ENCODE results near the gene KIAA0319L. TPM values are rescaled to one million over a fixed set of nuclear protein-coding genes. Genes with fewer than 3 reads are reported as not detected.

KIAA0319L gene
- total RNA-seq, 4 donors from 2014 or later, result 26.3 to 44.8 (median 38.9) TPM

- H3K27ac ChIP-seq, result no peak overlapping the region
- WGBS, 2 donors (ENCODE audit: low coverage in 1 of 2), result 85% methylated on average over 2 of the region's 2 CpGs
- H3K4me3 ChIP-seq, result no peak overlapping the region
- H3K4me1 ChIP-seq, result no peaks in the 10 kb centered on the region
- H3K9me3 ChIP-seq, result no peaks in the 10 kb centered on the region
- no peaks in the 10 kb centered on the region for H3K27me3 ChIP-seq
- ATAC-seq, result no peak
- TF ChIP-seq POLR2AphosphoS5 (IDR thresholded peaks at IDR 0.05), result no peak
- TF ChIP-seq, protein P1, sequence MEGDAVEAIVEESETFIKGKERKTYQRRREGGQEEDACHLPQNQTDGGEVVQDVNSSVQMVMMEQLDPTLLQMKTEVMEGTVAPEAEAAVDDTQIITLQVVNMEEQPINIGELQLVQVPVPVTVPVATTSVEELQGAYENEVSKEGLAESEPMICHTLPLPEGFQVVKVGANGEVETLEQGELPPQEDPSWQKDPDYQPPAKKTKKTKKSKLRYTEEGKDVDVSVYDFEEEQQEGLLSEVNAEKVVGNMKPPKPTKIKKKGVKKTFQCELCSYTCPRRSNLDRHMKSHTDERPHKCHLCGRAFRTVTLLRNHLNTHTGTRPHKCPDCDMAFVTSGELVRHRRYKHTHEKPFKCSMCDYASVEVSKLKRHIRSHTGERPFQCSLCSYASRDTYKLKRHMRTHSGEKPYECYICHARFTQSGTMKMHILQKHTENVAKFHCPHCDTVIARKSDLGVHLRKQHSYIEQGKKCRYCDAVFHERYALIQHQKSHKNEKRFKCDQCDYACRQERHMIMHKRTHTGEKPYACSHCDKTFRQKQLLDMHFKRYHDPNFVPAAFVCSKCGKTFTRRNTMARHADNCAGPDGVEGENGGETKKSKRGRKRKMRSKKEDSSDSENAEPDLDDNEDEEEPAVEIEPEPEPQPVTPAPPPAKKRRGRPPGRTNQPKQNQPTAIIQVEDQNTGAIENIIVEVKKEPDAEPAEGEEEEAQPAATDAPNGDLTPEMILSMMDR (IDR thresholded peaks at IDR 0.05), result no peak
- no peak for TF ChIP-seq EP300 (IDR thresholded peaks at IDR 0.05)
- TF ChIP-seq POLR2A (IDR thresholded peaks at IDR 0.05), result no peak
- H3K36me3 ChIP-seq, result no peaks in the 10 kb centered on the region
Observed at GRCh38 chr1:35524106-35524505, 33.1 kb downstream of the KIAA0319L start.

GRCh38 chr1:35519432-35519831 is 37.8 kb downstream of the KIAA0319L start:
- Histone ChIP-seq H3K27me3 (no peaks in the 10 kb centered on the region), H3K4me1 (no peaks in the 10 kb centered on the region), H3K4me3 (no peak overlapping the region), H3K9me3 (peaks cover 0 to 20% (median 0%) of the 10 kb centered on the region in 3 donors), H3K27ac (no peak overlapping the region), H3K36me3 (no peaks in the 10 kb centered on the region)
- ATAC-seq, result no peak
- WGBS, 2 donors (ENCODE audit: low coverage in 1 of 2), result 59 to 67% methylated on average over 2 of the region's 2 CpGs
- TF ChIP-seq, protein P1 (IDR thresholded peaks at IDR 0.05), result no peak
- TF ChIP-seq EP300 (IDR thresholded peaks at IDR 0.05), result no peak
- no peak for TF ChIP-seq POLR2AphosphoS5 (IDR thresholded peaks at IDR 0.05)
- no peak for TF ChIP-seq POLR2A (IDR thresholded peaks at IDR 0.05)

DNA sequence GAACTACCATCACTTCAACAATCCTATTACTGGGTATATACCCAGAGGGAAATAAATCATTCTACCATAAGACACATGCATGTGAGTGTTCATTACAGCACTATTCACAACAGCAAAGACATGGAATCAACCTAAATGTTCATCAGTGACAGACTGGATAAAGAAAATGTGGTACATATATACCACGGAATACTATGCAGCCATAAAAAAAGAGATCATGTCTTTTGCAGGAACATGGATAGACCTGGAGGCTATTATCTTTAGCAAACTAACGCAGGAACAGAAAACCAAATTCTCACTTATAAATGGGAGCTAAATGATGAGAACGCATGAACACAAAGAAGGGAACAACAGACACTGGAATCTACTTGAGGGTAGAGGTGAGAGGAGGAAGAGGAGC is 39.0 kb downstream of the KIAA0319L start:
- TF ChIP-seq POLR2A (IDR thresholded peaks at IDR 0.05) (no peak), EP300 (IDR thresholded peaks at IDR 0.05) (no peak), POLR2AphosphoS5 (IDR thresholded peaks at IDR 0.05) (no peak)
- TF ChIP-seq, protein P1 (IDR thresholded peaks at IDR 0.05), result no peak
- WGBS, 2 donors (ENCODE audit: low coverage in 1 of 2), result 97 to 100% methylated on average over 3 of the region's 3 CpGs

GRCh38 chr1:35511305-35511704 is 45.9 kb downstream of the KIAA0319L start:
- Histone ChIP-seq H3K4me3 (no peak overlapping the region), H3K4me1 (peaks cover 0 to 16% (median 0%) of the 10 kb centered on the region in 3 donors), H3K27ac (no peak overlapping the region), H3K9me3 (peaks cover 0 to 10% (median 0%) of the 10 kb centered on the region in 3 donors), H3K27me3 (no peaks in the 10 kb centered on the region), H3K36me3 (peaks cover 0 to 8% of the 10 kb centered on the region in 2 donors)
- no peak for ATAC-seq
- TF ChIP-seq POLR2A (IDR thresholded peaks at IDR 0.05) (no peak), EP300 (IDR thresholded peaks at IDR 0.05) (no peak), POLR2AphosphoS5 (IDR thresholded peaks at IDR 0.05) (no peak)
- TF ChIP-seq, protein P1 (IDR thresholded peaks at IDR 0.05), result no peak
- 96 to 100% methylated on average over 2 of the region's 2 CpGs for WGBS, 2 donors (ENCODE audit: low coverage in 1 of 2)

More for the DNA sequence above, 39.0 kb downstream of the KIAA0319L start:
- H3K9me3 ChIP-seq, result peaks cover 0 to 20% (median 0%) of the 10 kb centered on the region in 3 donors
- H3K27ac ChIP-seq, result no peak overlapping the region
- H3K4me3 ChIP-seq, result no peak overlapping the region
- no peaks in the 10 kb centered on the region for H3K27me3 ChIP-seq
- no peaks in the 10 kb centered on the region for H3K4me1 ChIP-seq
- ATAC-seq, result no peak
- no peaks in the 10 kb centered on the region for H3K36me3 ChIP-seq

- WGBS, 2 donors (ENCODE audit: low coverage in 1 of 2), result 71% methylated on average over 2 of the region's 3 CpGs; no CpG with 5 or more reads in 1 of the 2 donors
Observed at GRCh38 chr1:35509558-35509957, 47.6 kb downstream of the KIAA0319L start.

More at GRCh38 chr1:35509558-35509957, 47.6 kb downstream of the KIAA0319L start:
- no peaks in the 10 kb centered on the region for H3K27me3 ChIP-seq
- H3K36me3 ChIP-seq, result peaks cover 0 to 17% of the 10 kb centered on the region in 2 donors
- TF ChIP-seq POLR2AphosphoS5 (IDR thresholded peaks at IDR 0.05) (no peak), EP300 (IDR thresholded peaks at IDR 0.05) (no peak), POLR2A (IDR thresholded peaks at IDR 0.05) (no peak)
- TF ChIP-seq, protein P1 (IDR thresholded peaks at IDR 0.05), result no peak
- H3K9me3 ChIP-seq, result no peaks in the 10 kb centered on the region
- no peak for ATAC-seq
- H3K4me3 ChIP-seq, result no peak overlapping the region
- peaks cover 0 to 24% (median 0%) of the 10 kb centered on the region in 3 donors for H3K4me1 ChIP-seq
- H3K27ac ChIP-seq, result no peak overlapping the region
